Measurements from ENCODE around the gene PTPN3.

The PTPN3 gene

GRCh38 chr9:109513871-109514270 lies 15.8 kb upstream of the PTPN3 start:
- no peak for ATAC-seq
- no peak for TF ChIP-seq ISL1 (CRISPR knock-in tag; IDR thresholded peaks at IDR 0.05)
- no peak for TF ChIP-seq PPARA (CRISPR knock-in tag; IDR thresholded peaks at IDR 0.05; ENCODE audit: borderline replicate concordance)
- TF ChIP-seq TSHZ2 (CRISPR knock-in tag; IDR thresholded peaks at IDR 0.05): no peak
- TF ChIP-seq PATZ1 (CRISPR knock-in tag; IDR thresholded peaks at IDR 0.05; ENCODE audit: borderline replicate concordance): no peak
- TF ChIP-seq CREB5 (CRISPR knock-in tag; IDR thresholded peaks at IDR 0.05; ENCODE audit: low read depth): no peak
- TF ChIP-seq ZNF70 (CRISPR knock-in tag; IDR thresholded peaks at IDR 0.05): no peak
- TF ChIP-seq ZFP3 (CRISPR knock-in tag; IDR thresholded peaks at IDR 0.05): no peak
- TF ChIP-seq ESRRG (CRISPR knock-in tag; IDR thresholded peaks at IDR 0.05): no peak
- TF ChIP-seq CSDC2 (CRISPR knock-in tag; IDR thresholded peaks at IDR 0.05): no peak
- no peak for TF ChIP-seq CSRNP3 (CRISPR knock-in tag; IDR thresholded peaks at IDR 0.05)
- no peak for TF ChIP-seq TCF4 (CRISPR knock-in tag; IDR thresholded peaks at IDR 0.05; ENCODE audit: borderline replicate concordance)
- no peak for TF ChIP-seq GLIS3 (CRISPR knock-in tag; IDR thresholded peaks at IDR 0.05)
- no peak for TF ChIP-seq ZNF565 (CRISPR knock-in tag; conservative IDR thresholded peaks at IDR 0.05; ENCODE audit: low read depth)
- TF ChIP-seq ZNF8 (CRISPR knock-in tag; IDR thresholded peaks at IDR 0.05): no peak
- no peak for TF ChIP-seq OSR1 (CRISPR knock-in tag; IDR thresholded peaks at IDR 0.05)

DNA sequence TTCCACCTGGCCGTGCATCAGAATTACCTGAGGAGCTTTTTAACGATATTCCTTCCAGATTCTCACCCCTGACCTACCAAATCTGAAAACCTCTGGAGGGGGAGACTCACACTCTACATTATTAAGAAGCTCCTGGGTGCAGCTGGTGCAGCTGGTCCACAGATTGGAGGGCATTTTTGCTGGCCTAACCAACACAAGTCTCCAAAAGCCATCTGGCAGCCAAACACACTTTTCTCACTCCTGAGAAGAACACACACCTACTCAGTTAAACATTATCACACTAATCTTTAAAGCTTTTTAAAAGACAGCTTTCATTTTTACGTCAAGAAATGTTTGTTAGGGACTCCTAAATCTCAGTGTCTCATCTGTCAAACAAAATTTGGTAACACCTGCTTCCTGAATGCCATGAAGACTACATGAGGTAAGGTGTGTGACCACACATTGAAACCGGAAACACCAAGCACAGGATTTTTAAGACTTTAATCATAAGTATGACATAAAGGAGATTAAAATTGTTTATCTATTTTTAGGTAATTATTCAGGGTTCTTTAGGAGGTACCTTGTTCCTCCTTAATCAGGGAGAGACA lies 14.2 kb upstream of the PTPN3 start:
- ATAC-seq: no peak
- TF ChIP-seq SNAI2 (CRISPR knock-in tag; IDR thresholded peaks at IDR 0.05) (no peak), CSRNP3 (CRISPR knock-in tag; IDR thresholded peaks at IDR 0.05) (no peak), BACH2 (CRISPR knock-in tag; IDR thresholded peaks at IDR 0.05; ENCODE audit: borderline replicate concordance) (no peak), PATZ1 (CRISPR knock-in tag; IDR thresholded peaks at IDR 0.05; ENCODE audit: borderline replicate concordance) (no peak), PPARA (CRISPR knock-in tag; IDR thresholded peaks at IDR 0.05; ENCODE audit: borderline replicate concordance) (no peak), ZFP30 (CRISPR knock-in tag; IDR thresholded peaks at IDR 0.05) (no peak), ZNF70 (CRISPR knock-in tag; IDR thresholded peaks at IDR 0.05) (no peak), ZNF8 (CRISPR knock-in tag; IDR thresholded peaks at IDR 0.05) (no peak), TSHZ2 (CRISPR knock-in tag; IDR thresholded peaks at IDR 0.05) (no peak)
